Osteocyte (in vitro differentiated cells): ENCODE results near the gene ADAMTS1. TPM values are rescaled to one million over a fixed set of nuclear protein-coding genes. Genes with fewer than 3 reads are reported as not detected.

Source experiments
- DNase-seq: peaks from one replicate; pipeline ENCODE4 v3.0.0; 2021; ENCODE audit warnings: mixed read lengths; ENCODE audit not compliant: unreplicated experiment; ENCODE audit errors: extremely low spot score
- H3K27ac Mint-ChIP-seq: one replicate; pipeline ENCODE4 v1.8.0; 2021; ENCODE audit warnings: mild to moderate bottlenecking, mixed read lengths; ENCODE audit not compliant: unreplicated experiment
- H3K27me3 Mint-ChIP-seq: one replicate; pipeline ENCODE4 v1.8.0; 2021; ENCODE audit warnings: mixed read lengths; ENCODE audit not compliant: unreplicated experiment
- H3K36me3 Mint-ChIP-seq: one replicate; pipeline ENCODE4 v1.8.0; 2021; ENCODE audit warnings: mixed read lengths; ENCODE audit not compliant: unreplicated experiment
- H3K4me1 Mint-ChIP-seq: one replicate; pipeline ENCODE4 v1.8.0; 2021; ENCODE audit warnings: mixed read lengths; ENCODE audit not compliant: unreplicated experiment
- H3K4me3 Mint-ChIP-seq: one replicate; pipeline ENCODE4 v1.8.0; 2021; ENCODE audit warnings: mild to moderate bottlenecking, moderate library complexity, mixed read lengths; ENCODE audit not compliant: unreplicated experiment
- H3K9me3 Mint-ChIP-seq: one replicate; pipeline ENCODE4 v1.8.0; 2021; ENCODE audit warnings: mixed read lengths; ENCODE audit not compliant: unreplicated experiment
- CTCF ChIP-seq: fragments of 200-600 bp; sonication (generic); IDR thresholded peaks from 2 replicates; pipeline ENCODE4 v1.5.0; 2021; ENCODE audit warnings: antibody characterized with exemption, mild to moderate bottlenecking, moderate library complexity
- total RNA-seq: library from RNA; stranded (reverse); gene quantifications from 2 replicates; pipeline ENCODE4 v1.2.1, GENCODE V29; 2021

The ADAMTS1 gene
- total RNA-seq, 1 donor from 2014 or later, result 38.0 TPM

- TF ChIP-seq CTCF, result no peak
- DNase-seq, result no peak
- no peaks in the 10 kb centered on the region for H3K9me3 Mint-ChIP-seq
- no peak overlapping the region for H3K4me3 Mint-ChIP-seq
- peaks cover 48% of the 10 kb centered on the region for H3K36me3 Mint-ChIP-seq
- H3K27ac Mint-ChIP-seq, result no peak overlapping the region
- H3K27me3 Mint-ChIP-seq, result no peaks in the 10 kb centered on the region
- H3K4me1 Mint-ChIP-seq, result peaks cover 34% of the 10 kb centered on the region
Measured at GRCh38 chr21:26840201-26840600, 5.0 kb downstream of the ADAMTS1 start.

- H3K36me3 Mint-ChIP-seq, result peaks cover 46% of the 10 kb centered on the region
- no peak overlapping the region for H3K4me3 Mint-ChIP-seq
- H3K9me3 Mint-ChIP-seq, result no peaks in the 10 kb centered on the region
- TF ChIP-seq CTCF, result no peak
- H3K4me1 Mint-ChIP-seq, result peaks cover 33% of the 10 kb centered on the region
- DNase-seq, result no peak
- H3K27me3 Mint-ChIP-seq, result no peaks in the 10 kb centered on the region
- H3K27ac Mint-ChIP-seq, result no peak overlapping the region
Measured at GRCh38 chr21:26837539-26837938, 7.7 kb downstream of the ADAMTS1 start.

GRCh38 chr21:26836528-26836927 lies 8.7 kb downstream of the ADAMTS1 start:
- H3K27me3 Mint-ChIP-seq, result no peaks in the 10 kb centered on the region
- H3K9me3 Mint-ChIP-seq, result no peaks in the 10 kb centered on the region
- peaks cover 41% of the 10 kb centered on the region for H3K36me3 Mint-ChIP-seq
- DNase-seq, result no peak
- no peak overlapping the region for H3K4me3 Mint-ChIP-seq
- TF ChIP-seq CTCF, result no peak
- H3K4me1 Mint-ChIP-seq, result peaks cover 23% of the 10 kb centered on the region
- H3K27ac Mint-ChIP-seq, result no peak overlapping the region

- no peak overlapping the region for H3K4me3 Mint-ChIP-seq
- H3K36me3 Mint-ChIP-seq, result peaks cover 39% of the 10 kb centered on the region
Measured at GRCh38 chr21:26835714-26836265, 9.4 kb downstream of the ADAMTS1 start.

More at GRCh38 chr21:26835714-26836265, 9.4 kb downstream of the ADAMTS1 start:
- DNase-seq, result no peak
- H3K4me1 Mint-ChIP-seq, result peaks cover 21% of the 10 kb centered on the region
- no peak overlapping the region for H3K27ac Mint-ChIP-seq
- no peak for TF ChIP-seq CTCF
- H3K27me3 Mint-ChIP-seq, result no peaks in the 10 kb centered on the region
- no peaks in the 10 kb centered on the region for H3K9me3 Mint-ChIP-seq
